ENCODE data around the gene TYSND1.
A peak's percentile ranks its signal among the peaks of the same experiment; 100 is the strongest.

TYSND1 gene

GRCh38 chr10:70148516-70148915 lies 2.0 kb upstream of the TYSND1 start:
- WGBS (ENCODE audit: extremely low coverage, insufficient coverage, insufficient read length) = no CpG with 5 or more reads among the region's 5 CpGs
- Histone ChIP-seq H3K9me3 (ENCODE audit: insufficient read depth, low read depth, low read length) (no peaks in the 10 kb centered on the region), H2BK120ac (ENCODE audit: insufficient read depth, low read length, poor library complexity) (no peak overlapping the region), H3K36me3 (ENCODE audit: control insufficient read depth in 1 of 2, insufficient read depth in 2 of 2, low read length in 2 of 2) (peaks cover 12 to 31% of the 10 kb centered on the region in 2 experiments), H3K4me3 (ENCODE audit: low read depth, low read length) (no peak overlapping the region), H3K14ac (ENCODE audit: low read length) (no peak overlapping the region), H3K18ac (ENCODE audit: low read length) (no peak overlapping the region), H3K4me2 (ENCODE audit: low read length) (no peak overlapping the region), H4K12ac (ENCODE audit: low read depth, low read length) (no peak overlapping the region), H3K4ac (ENCODE audit: low read depth, low read length) (no peak overlapping the region), H3K4me1 (ENCODE audit: control insufficient read depth in 1 of 2, insufficient read depth in 2 of 2, low read length in 2 of 2) (peaks cover 5 to 6% of the 10 kb centered on the region in 2 experiments), H3K27me3 (ENCODE audit: insufficient read depth, low read length) (no peaks in the 10 kb centered on the region), H4K8ac (ENCODE audit: low read depth, low read length) (no peak overlapping the region), H2BK5ac (ENCODE audit: low read depth, low read length, poor library complexity) (no peak overlapping the region), H2AFZ (ENCODE audit: insufficient read depth, low read length, poor library complexity) (no peak overlapping the region), H3K27ac (ENCODE audit: low read depth, low read length) (no peak overlapping the region), H3K79me2 (ENCODE audit: control insufficient read depth, insufficient read depth, low read length, poor library complexity) (peaks cover 8% of the 10 kb centered on the region), H4K91ac (ENCODE audit: low read depth, low read length) (no peak overlapping the region), H3K23ac (ENCODE audit: low read length) (no peak overlapping the region), H3K9ac (ENCODE audit: low read length) (no peak overlapping the region), H3K79me1 (ENCODE audit: low read length) (peaks cover 11% of the 10 kb centered on the region), H2BK12ac (ENCODE audit: low read length) (no peak overlapping the region), H2AK5ac (ENCODE audit: low read length) (no peak overlapping the region)
- DNase-seq = no peak

GRCh38 chr10:70147259-70147625 lies 742 bp upstream of the TYSND1 start:
- Histone ChIP-seq H3K23ac (ENCODE audit: low read length) (no peak overlapping the region), H3K14ac (ENCODE audit: low read length) (no peak overlapping the region), H3K18ac (ENCODE audit: low read length) (no peak overlapping the region), H4K12ac (ENCODE audit: low read depth, low read length) (no peak overlapping the region), H3K27me3 (ENCODE audit: insufficient read depth, low read length) (no peaks in the 10 kb centered on the region), H3K79me2 (ENCODE audit: control insufficient read depth, insufficient read depth, low read length, poor library complexity) (peaks cover 8% of the 10 kb centered on the region), H4K91ac (ENCODE audit: low read depth, low read length) (no peak overlapping the region), H3K9ac (ENCODE audit: low read length) (no peak overlapping the region), H3K36me3 (ENCODE audit: control insufficient read depth in 1 of 2, insufficient read depth in 2 of 2, low read length in 2 of 2) (peaks cover 10 to 23% of the 10 kb centered on the region in 2 experiments), H2AK5ac (ENCODE audit: low read length) (no peak overlapping the region), H3K4me1 (ENCODE audit: control insufficient read depth in 1 of 2, insufficient read depth in 2 of 2, low read length in 2 of 2) (peaks cover 5 to 6% of the 10 kb centered on the region in 2 experiments), H4K8ac (ENCODE audit: low read depth, low read length) (no peak overlapping the region), H2AFZ (ENCODE audit: insufficient read depth, low read length, poor library complexity) (no peak overlapping the region), H2BK12ac (ENCODE audit: low read length) (no peak overlapping the region), H3K27ac (ENCODE audit: low read depth, low read length) (peak overlapping the region; percentile 51), H3K79me1 (ENCODE audit: low read length) (peaks cover 11% of the 10 kb centered on the region), H2BK5ac (ENCODE audit: low read depth, low read length, poor library complexity) (no peak overlapping the region), H2BK120ac (ENCODE audit: insufficient read depth, low read length, poor library complexity) (no peak overlapping the region), H3K4me2 (ENCODE audit: low read length) (no peak overlapping the region), H3K4ac (ENCODE audit: low read depth, low read length) (no peak overlapping the region), H3K9me3 (ENCODE audit: insufficient read depth, low read depth, low read length) (no peaks in the 10 kb centered on the region), H3K4me3 (ENCODE audit: low read depth, low read length) (no peak overlapping the region)
- no peak for DNase-seq
- WGBS (ENCODE audit: extremely low coverage, insufficient coverage, insufficient read length) = no CpG with 5 or more reads among the region's 2 CpGs

GRCh38 chr10:70145666-70146488 lies 623 bp downstream of the TYSND1 start:
- Histone ChIP-seq H3K27ac (ENCODE audit: low read depth, low read length) (peak overlapping the region; percentile 75), H2BK5ac (ENCODE audit: low read depth, low read length, poor library complexity) (peak overlapping the region; percentile 65), H3K9me3 (ENCODE audit: insufficient read depth, low read depth, low read length) (no peaks in the 10 kb centered on the region), H3K23ac (ENCODE audit: low read length) (no peak overlapping the region), H3K4ac (ENCODE audit: low read depth, low read length) (peak overlapping the region; percentile 14), H3K4me1 (ENCODE audit: control insufficient read depth in 1 of 2, insufficient read depth in 2 of 2, low read length in 2 of 2) (peaks cover 5 to 6% of the 10 kb centered on the region in 2 experiments), H3K79me1 (ENCODE audit: low read length) (peaks cover 11% of the 10 kb centered on the region), H4K12ac (ENCODE audit: low read depth, low read length) (peak overlapping the region; percentile 82), H2BK120ac (ENCODE audit: insufficient read depth, low read length, poor library complexity) (peak overlapping the region; percentile 34), H3K4me3 (ENCODE audit: low read depth, low read length) (peak overlapping the region; percentile 71), H2BK12ac (ENCODE audit: low read length) (no peak overlapping the region), H3K79me2 (ENCODE audit: control insufficient read depth, insufficient read depth, low read length, poor library complexity) (peaks cover 8% of the 10 kb centered on the region), H3K18ac (ENCODE audit: low read length) (peak overlapping the region; percentile 90), H3K36me3 (ENCODE audit: control insufficient read depth in 1 of 2, insufficient read depth in 2 of 2, low read length in 2 of 2) (peaks cover 5 to 17% of the 10 kb centered on the region in 2 experiments), H3K4me2 (ENCODE audit: low read length) (peak overlapping the region; percentile 94), H2AK5ac (ENCODE audit: low read length) (peak overlapping the region; percentile 32), H3K27me3 (ENCODE audit: insufficient read depth, low read length) (no peaks in the 10 kb centered on the region), H2AFZ (ENCODE audit: insufficient read depth, low read length, poor library complexity) (peak overlapping the region; percentile 65), H3K9ac (ENCODE audit: low read length) (peak overlapping the region; percentile 78), H4K8ac (ENCODE audit: low read depth, low read length) (peak overlapping the region; percentile 75), H3K14ac (ENCODE audit: low read length) (peak overlapping the region; percentile 74), H4K91ac (ENCODE audit: low read depth, low read length) (peak overlapping the region; percentile 7)
- peak; percentile 60 to 77 for DNase-seq
- no CpG with 5 or more reads among the region's 98 CpGs for WGBS (ENCODE audit: extremely low coverage, insufficient coverage, insufficient read length)

GRCh38 chr10:70145166-70145665 lies 1.3 kb downstream of the TYSND1 start:
- Histone ChIP-seq H3K27me3 (ENCODE audit: insufficient read depth, low read length) (no peaks in the 10 kb centered on the region), H2BK12ac (ENCODE audit: low read length) (no peak overlapping the region), H3K9ac (ENCODE audit: low read length) (peak overlapping the region; percentile 78), H4K91ac (ENCODE audit: low read depth, low read length) (peak overlapping the region; percentile 7), H3K27ac (ENCODE audit: low read depth, low read length) (no peak overlapping the region), H3K9me3 (ENCODE audit: insufficient read depth, low read depth, low read length) (no peaks in the 10 kb centered on the region), H2AK5ac (ENCODE audit: low read length) (no peak overlapping the region), H3K4ac (ENCODE audit: low read depth, low read length) (peak overlapping the region; percentile 14), H3K4me1 (ENCODE audit: control insufficient read depth in 1 of 2, insufficient read depth in 2 of 2, low read length in 2 of 2) (peaks cover 5 to 6% of the 10 kb centered on the region in 2 experiments), H3K4me3 (ENCODE audit: low read depth, low read length) (peak overlapping the region; percentile 71), H2BK5ac (ENCODE audit: low read depth, low read length, poor library complexity) (no peak overlapping the region), H3K14ac (ENCODE audit: low read length) (peak overlapping the region; percentile 74), H4K8ac (ENCODE audit: low read depth, low read length) (peak overlapping the region; percentile 75), H3K23ac (ENCODE audit: low read length) (no peak overlapping the region), H4K12ac (ENCODE audit: low read depth, low read length) (peak overlapping the region; percentile 41), H2AFZ (ENCODE audit: insufficient read depth, low read length, poor library complexity) (peak overlapping the region; percentile 65), H3K18ac (ENCODE audit: low read length) (peak overlapping the region; percentile 72), H3K79me2 (ENCODE audit: control insufficient read depth, insufficient read depth, low read length, poor library complexity) (peaks cover 8% of the 10 kb centered on the region), H2BK120ac (ENCODE audit: insufficient read depth, low read length, poor library complexity) (no peak overlapping the region), H3K36me3 (ENCODE audit: control insufficient read depth in 1 of 2, insufficient read depth in 2 of 2, low read length in 2 of 2) (peaks cover 5 to 16% of the 10 kb centered on the region in 2 experiments), H3K79me1 (ENCODE audit: low read length) (peaks cover 11% of the 10 kb centered on the region), H3K4me2 (ENCODE audit: low read length) (peak overlapping the region; percentile 94)
- WGBS (ENCODE audit: extremely low coverage, insufficient coverage, insufficient read length) = no CpG with 5 or more reads among the region's 28 CpGs
- no peak for DNase-seq
